Neural crest cell (in vitro differentiated cells): ENCODE results near the gene FKTN. TPM values are rescaled to one million over a fixed set of nuclear protein-coding genes. Genes with fewer than 3 reads are reported as not detected.

Experiments
- DNase-seq: peaks from one replicate; pipeline ENCODE4 v3.0.0; 2021; ENCODE audit warnings: low read depth, mixed read lengths, low spot score
- H3K27ac Mint-ChIP-seq: one replicate; pipeline ENCODE4 v1.8.0; 2021; ENCODE audit warnings: mild to moderate bottlenecking, mixed read lengths; ENCODE audit not compliant: unreplicated experiment
- H3K27me3 Mint-ChIP-seq: 2 replicates; pipeline ENCODE4 v1.8.0; 2021; ENCODE audit warnings: low read depth, mild to moderate bottlenecking, mixed read lengths
- H3K36me3 Mint-ChIP-seq: 2 replicates; pipeline ENCODE4 v1.8.0; 2021; ENCODE audit warnings: low read depth, mild to moderate bottlenecking, mixed read lengths
- H3K4me1 Mint-ChIP-seq: 2 replicates; pipeline ENCODE4 v1.8.0; 2021; ENCODE audit warnings: mixed read lengths
- H3K4me3 Mint-ChIP-seq: one replicate; pipeline ENCODE4 v1.8.0; 2021; ENCODE audit warnings: mild to moderate bottlenecking, mixed read lengths
- H3K9me3 Mint-ChIP-seq: 2 replicates; pipeline ENCODE4 v1.8.0; 2021; ENCODE audit warnings: mixed read lengths
- CTCF ChIP-seq: fragments of 200-600 bp; sonication (generic); conservative IDR thresholded peaks from 2 replicates; pipeline ENCODE4 v1.5.0; 2021; ENCODE audit warnings: antibody characterized with exemption, mild to moderate bottlenecking
- total RNA-seq: library from RNA; stranded (reverse); gene quantifications from 2 replicates; pipeline ENCODE4 v1.2.1, GENCODE V29; 2021

FKTN gene
- total RNA-seq, 1 donor from 2014 or later = 19.7 TPM

- Mint-ChIP-seq H3K4me3 (peak overlapping the region; percentile 57), H3K4me1 (peaks cover 26% of the 10 kb centered on the region), H3K27ac (no peak overlapping the region), H3K36me3 (peaks cover 5% of the 10 kb centered on the region), H3K9me3 (no peaks in the 10 kb centered on the region), H3K27me3 (peaks cover 16% of the 10 kb centered on the region)
- TF ChIP-seq CTCF = no peak
- no peak for DNase-seq
These were observed 100.4 kb downstream of the FKTN start for GRCh38 chr9:105658351-105658750.

GRCh38 chr9:105661011-105661410 lies 103.1 kb downstream of the FKTN start:
- peaks cover 10% of the 10 kb centered on the region for H3K27me3 Mint-ChIP-seq

GRCh38 chr9:105662184-105663104 lies 104.5 kb downstream of the FKTN start, which contains the start of gene TAL2:
Gene TAL2, plus strand, starts transcription at chr9:105662457. Its CDS starts 40 bp downstream, at chr9:105662497.
- H3K9me3 Mint-ChIP-seq = no peaks in the 10 kb centered on the region
- H3K27me3 Mint-ChIP-seq = peaks cover 2% of the 10 kb centered on the region
- no peak for TF ChIP-seq CTCF
- H3K4me3 Mint-ChIP-seq = peak within 1 kb of the TSS; percentile 21
- no peak within 1 kb of the TSS for H3K27ac Mint-ChIP-seq
- H3K36me3 Mint-ChIP-seq = peaks cover 5% of the 10 kb centered on the region
- H3K4me1 Mint-ChIP-seq = peaks cover 30% of the 10 kb centered on the region
- no peak for DNase-seq

More at GRCh38 chr9:105661011-105661410, 103.1 kb downstream of the FKTN start:
- no peak for DNase-seq
- Mint-ChIP-seq H3K36me3 (peaks cover 5% of the 10 kb centered on the region), H3K4me1 (peaks cover 35% of the 10 kb centered on the region), H3K27ac (no peak overlapping the region), H3K4me3 (no peak overlapping the region), H3K9me3 (no peaks in the 10 kb centered on the region)
- TF ChIP-seq CTCF = no peak

GRCh38 chr9:105663914-105664313 lies 106.0 kb downstream of the FKTN start:
- no peaks in the 10 kb centered on the region for H3K27me3 Mint-ChIP-seq

GRCh38 chr9:105667867-105668266 lies 109.9 kb downstream of the FKTN start:
- DNase-seq = no peak
- Mint-ChIP-seq H3K4me3 (no peak overlapping the region), H3K4me1 (peaks cover 33% of the 10 kb centered on the region), H3K9me3 (no peaks in the 10 kb centered on the region), H3K36me3 (no peaks in the 10 kb centered on the region), H3K27ac (no peak overlapping the region), H3K27me3 (no peaks in the 10 kb centered on the region)
- TF ChIP-seq CTCF = no peak

More at GRCh38 chr9:105663914-105664313, 106.0 kb downstream of the FKTN start:
- H3K9me3 Mint-ChIP-seq = no peaks in the 10 kb centered on the region
- H3K36me3 Mint-ChIP-seq = peaks cover 5% of the 10 kb centered on the region
- TF ChIP-seq CTCF = no peak
- H3K4me1 Mint-ChIP-seq = peaks cover 29% of the 10 kb centered on the region
- H3K27ac Mint-ChIP-seq = no peak overlapping the region
- H3K4me3 Mint-ChIP-seq = no peak overlapping the region
- DNase-seq = no peak
